PFSK-1 (cell line): ENCODE data around the gene ABI3BP.

Experiments used
- POLR2AphosphoS5 ChIP-seq: IDR thresholded peaks from 2 replicates; pipeline ENCODE4 v1.6.1; 2012; ENCODE audit warnings: low read depth, mild to moderate bottlenecking, control low read depth, low read length, moderate library complexity
- TAF1 ChIP-seq: IDR thresholded peaks from 2 replicates; pipeline ENCODE4 v1.6.1; 2012; ENCODE audit warnings: low read length, control low read depth, borderline replicate concordance; ENCODE audit not compliant: insufficient read depth

DNA sequence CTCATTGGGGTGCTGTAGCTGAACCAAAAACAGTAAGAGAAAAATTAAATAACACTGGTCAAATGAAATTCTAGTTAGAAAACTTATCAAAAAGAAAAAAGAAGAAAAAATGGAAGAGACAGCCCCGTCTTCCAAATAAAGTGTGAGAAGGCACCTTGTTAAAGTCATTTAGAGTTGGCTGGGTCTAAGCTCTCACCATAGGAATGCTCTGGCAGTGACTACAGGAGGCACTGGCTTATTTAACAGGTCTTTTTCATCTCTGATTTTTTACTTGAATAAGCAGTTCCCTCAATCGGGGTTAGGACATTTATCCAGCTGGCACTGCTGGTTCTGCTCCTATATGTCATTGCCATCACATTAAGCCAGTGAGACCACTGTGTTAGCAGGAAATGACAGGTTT is 1.6 kb upstream of the ABI3BP start:
- TF ChIP-seq POLR2AphosphoS5 (no peak), TAF1 (no peak)
